ENCODE measurements around the gene TSKU. TPM values are rescaled to one million over a fixed set of nuclear protein-coding genes. Genes with fewer than 3 reads are reported as not detected.

The TSKU gene
- total RNA-seq, 2 experiments from 2014 or later = 0.35 to 0.38 TPM

DNA sequence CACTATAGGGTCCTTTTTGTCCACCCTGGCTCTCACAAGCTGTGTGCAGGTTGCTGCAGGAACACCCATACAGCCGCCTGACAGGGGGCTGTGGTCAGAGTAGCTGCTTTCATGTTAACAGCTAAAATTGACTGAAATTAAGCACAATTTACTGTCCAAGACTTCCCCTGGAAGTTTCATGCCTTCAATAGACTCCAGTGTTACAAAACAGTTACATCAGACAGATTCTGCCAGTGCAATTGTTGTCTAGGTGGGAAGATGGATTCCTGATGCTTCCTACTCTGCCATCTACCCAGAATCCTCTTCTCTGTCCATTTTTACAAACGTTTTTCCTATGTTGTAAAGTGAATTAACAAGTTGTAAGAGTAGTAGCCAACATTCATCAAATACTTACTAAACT is 5.3 kb upstream of the TSKU start:
- CTCF ChIA-PET = no interaction called here
- intact Hi-C loops (cut with micrococcal nuclease) = no loop called here
- no peak overlapping the region for H3K27ac Mint-ChIP-seq

DNA sequence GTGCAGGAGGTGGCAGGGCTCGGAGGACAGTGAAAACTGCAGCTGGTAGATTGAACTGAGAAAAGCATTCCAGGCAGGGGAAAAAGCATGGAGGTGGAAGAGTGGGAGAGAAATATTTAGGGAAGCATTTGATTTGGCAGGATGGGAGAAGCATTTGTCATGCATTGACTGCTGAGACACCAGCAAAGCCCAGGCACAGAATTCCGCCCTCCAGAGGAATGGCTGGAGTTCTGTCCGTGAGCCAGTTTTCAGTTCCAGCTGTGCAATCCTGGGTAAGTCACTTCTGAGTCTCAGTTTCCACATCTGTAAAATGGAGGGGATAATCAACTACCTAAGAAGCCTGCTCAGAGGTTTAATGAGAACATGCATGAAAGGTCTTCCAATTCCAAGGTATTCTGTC is 4.3 kb upstream of the TSKU start:
- Mint-ChIP-seq H3K4me3 (no peak overlapping the region), H3K36me3 (ENCODE audit: low read depth) (peaks cover 6% of the 10 kb centered on the region), H3K9me3 (peaks cover 17% of the 10 kb centered on the region), H3K27ac (no peak overlapping the region), H3K4me1 (ENCODE audit: low read depth) (peaks cover 5% of the 10 kb centered on the region), H3K27me3 (ENCODE audit: low read depth) (peaks cover 19% of the 10 kb centered on the region)
- CTCF ChIA-PET = no interaction called here
- DNase-seq = no peak
- intact Hi-C loops (cut with micrococcal nuclease) = no loop called here

More for the DNA sequence above, 5.3 kb upstream of the TSKU start:
- Mint-ChIP-seq H3K36me3 (ENCODE audit: low read depth) (peaks cover 6% of the 10 kb centered on the region), H3K9me3 (peaks cover 17% of the 10 kb centered on the region), H3K4me1 (ENCODE audit: low read depth) (peaks cover 5% of the 10 kb centered on the region), H3K4me3 (no peak overlapping the region), H3K27me3 (ENCODE audit: low read depth) (peaks cover 18% of the 10 kb centered on the region)
- DNase-seq = no peak

DNA sequence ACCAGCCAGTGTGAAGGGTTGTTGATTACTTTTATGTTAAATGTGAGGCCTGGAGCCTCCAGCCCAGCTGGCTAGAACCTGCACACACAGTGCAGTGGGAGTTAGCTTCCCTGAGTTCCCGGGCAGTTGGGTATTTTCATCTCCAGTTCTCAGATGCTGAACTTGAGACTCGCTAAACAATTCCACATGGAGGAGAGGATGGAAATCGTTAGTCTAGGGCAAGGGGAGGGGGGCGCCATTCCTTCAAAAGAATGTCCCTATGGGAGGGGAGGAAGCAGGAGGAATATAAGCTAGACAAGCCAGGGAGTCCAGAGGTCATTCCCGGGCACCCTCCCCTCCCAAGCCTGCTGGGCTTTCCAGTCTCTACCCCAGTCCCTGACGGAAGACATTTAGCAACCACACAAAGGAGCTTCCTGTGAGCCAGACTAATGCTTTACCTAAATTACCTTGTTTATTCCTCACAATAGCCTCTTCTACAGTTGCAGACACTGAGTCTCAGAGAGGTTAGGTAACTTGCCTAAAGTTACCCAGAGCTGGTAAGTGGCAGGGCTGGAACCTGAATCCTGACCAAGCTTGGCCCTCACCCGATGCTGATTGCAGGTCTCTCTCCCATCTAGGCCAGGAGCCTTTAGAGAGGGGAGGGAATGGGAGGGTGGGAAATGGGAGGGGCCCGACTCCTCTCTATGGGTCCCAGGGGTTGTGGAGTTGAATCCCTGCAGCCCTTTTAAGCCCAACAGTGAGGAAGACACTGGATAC is 1.9 kb upstream of the TSKU start:
- Mint-ChIP-seq H3K36me3 (ENCODE audit: low read depth) (peaks cover 6% of the 10 kb centered on the region), H3K4me1 (ENCODE audit: low read depth) (peaks cover 8% of the 10 kb centered on the region), H3K27ac (no peak overlapping the region), H3K9me3 (peaks cover 16% of the 10 kb centered on the region), H3K4me3 (no peak overlapping the region), H3K27me3 (ENCODE audit: low read depth) (peaks cover 32% of the 10 kb centered on the region)
- no peak for DNase-seq
- intact Hi-C loops (cut with micrococcal nuclease) = loop anchor here (5.0 kb wide), 1 partner anchor 59 kb away; no protein-coding TSS in a partner anchor
- CTCF ChIA-PET = interaction anchor here (0.9 to 1.2 kb wide), 2 partner anchors 26 to 47 kb away, joined by 3 to 4 read pairs; no protein-coding TSS in a partner anchor

DNA sequence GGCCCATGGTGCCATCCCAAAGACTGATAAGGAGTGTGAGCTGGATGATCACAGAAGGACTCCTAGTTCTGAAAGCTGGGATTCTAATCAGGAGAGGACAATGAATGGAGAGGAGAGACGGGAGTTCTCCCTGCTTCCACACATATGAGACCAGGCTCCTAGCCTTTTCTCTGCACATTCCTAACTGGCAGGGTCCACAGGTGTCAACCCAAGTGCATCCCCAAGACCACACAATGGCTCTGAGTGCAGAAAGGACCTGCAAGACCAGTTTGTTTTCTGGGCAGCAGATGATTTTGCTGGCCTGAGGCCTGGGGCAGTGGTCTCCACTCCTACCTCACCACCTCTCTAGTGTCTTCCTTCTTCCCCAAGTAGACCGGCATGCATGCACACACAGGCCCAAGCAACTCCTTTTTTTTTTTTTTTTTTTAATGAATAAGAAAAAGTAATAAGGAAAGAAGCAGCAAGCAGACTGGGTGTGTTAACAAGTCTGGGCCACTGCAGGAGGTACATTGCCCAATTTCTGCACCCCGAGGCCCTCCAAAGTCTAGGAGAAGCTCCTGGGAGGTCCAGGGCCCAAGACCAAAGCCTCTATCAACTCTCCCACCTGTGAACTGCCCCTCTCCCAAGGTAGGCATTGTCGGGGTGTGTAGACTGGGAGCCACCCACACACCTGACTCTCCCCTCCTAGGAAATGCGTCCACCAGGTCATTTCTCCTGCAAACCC is 1.2 kb upstream of the TSKU start:
- peaks cover 8% of the 10 kb centered on the region for H3K4me1 Mint-ChIP-seq (ENCODE audit: low read depth)
- H3K9me3 Mint-ChIP-seq = peaks cover 9% of the 10 kb centered on the region
- intact Hi-C loops (cut with micrococcal nuclease) = loop anchor here (5.0 kb wide), 1 partner anchor 60 kb away; no protein-coding TSS in a partner anchor
- CTCF ChIA-PET = interaction anchor here (0.6 to 1.2 kb wide), 3 partner anchors 17 to 48 kb away, joined by 3 to 4 read pairs (median 3); no protein-coding TSS in a partner anchor
- H3K4me3 Mint-ChIP-seq = no peak overlapping the region
- H3K36me3 Mint-ChIP-seq (ENCODE audit: low read depth) = peaks cover 3% of the 10 kb centered on the region
- no peak for DNase-seq
- H3K27me3 Mint-ChIP-seq (ENCODE audit: low read depth) = peaks cover 32% of the 10 kb centered on the region
- no peak overlapping the region for H3K27ac Mint-ChIP-seq

DNA sequence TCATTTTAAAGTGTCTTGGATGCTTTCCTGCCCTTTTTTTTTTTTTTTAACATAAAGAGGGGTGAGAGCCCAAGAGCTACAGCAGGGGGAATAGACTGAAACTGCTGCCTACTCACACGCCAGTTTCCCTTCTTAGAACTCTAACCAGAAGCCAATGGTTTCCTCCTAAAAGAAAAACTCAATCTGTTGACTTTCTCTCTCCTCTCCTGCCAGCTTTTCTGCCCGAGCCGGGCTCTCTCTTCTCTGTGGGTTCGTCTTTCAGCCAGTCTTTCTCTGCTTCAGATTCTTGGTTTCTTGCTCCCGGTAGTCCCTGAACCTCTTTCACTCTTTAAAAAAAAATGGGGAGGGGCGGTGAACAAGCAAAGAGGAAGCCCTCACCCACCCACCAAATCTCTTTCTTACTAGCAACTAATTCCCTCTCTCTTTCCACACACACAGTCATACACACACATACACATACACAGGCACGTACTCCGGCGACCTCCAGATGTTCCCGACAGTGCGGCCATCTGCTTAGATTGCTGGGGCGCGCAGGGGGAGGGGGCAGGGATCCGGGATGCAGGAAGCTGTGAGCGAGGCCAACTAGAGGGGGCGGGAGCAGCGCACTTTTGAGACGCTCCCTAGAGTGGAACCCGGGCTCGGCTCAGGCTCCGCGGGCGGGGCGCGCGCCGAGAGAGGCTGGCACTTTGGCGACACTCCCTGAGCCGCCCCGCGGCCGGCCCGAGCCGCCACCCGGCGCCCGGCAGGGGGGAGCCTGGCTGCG is 444 bp upstream of the TSKU start:
- Mint-ChIP-seq H3K9me3 (peaks cover 3% of the 10 kb centered on the region), H3K27ac (peak overlapping the region; percentile 65), H3K4me1 (ENCODE audit: low read depth) (peaks cover 8% of the 10 kb centered on the region), H3K27me3 (ENCODE audit: low read depth) (peaks cover 32% of the 10 kb centered on the region), H3K36me3 (ENCODE audit: low read depth) (no peaks in the 10 kb centered on the region), H3K4me3 (peak overlapping the region; percentile 63)
- peak; percentile 67 for DNase-seq
- CTCF ChIA-PET = interaction anchor here (0.6 to 0.8 kb wide), 2 partner anchors 16 to 47 kb away, joined by 3 read pairs; no protein-coding TSS in a partner anchor
- intact Hi-C loops (cut with micrococcal nuclease) = loop anchor here (5.0 kb wide), 1 partner anchor 60 kb away; no protein-coding TSS in a partner anchor

DNA sequence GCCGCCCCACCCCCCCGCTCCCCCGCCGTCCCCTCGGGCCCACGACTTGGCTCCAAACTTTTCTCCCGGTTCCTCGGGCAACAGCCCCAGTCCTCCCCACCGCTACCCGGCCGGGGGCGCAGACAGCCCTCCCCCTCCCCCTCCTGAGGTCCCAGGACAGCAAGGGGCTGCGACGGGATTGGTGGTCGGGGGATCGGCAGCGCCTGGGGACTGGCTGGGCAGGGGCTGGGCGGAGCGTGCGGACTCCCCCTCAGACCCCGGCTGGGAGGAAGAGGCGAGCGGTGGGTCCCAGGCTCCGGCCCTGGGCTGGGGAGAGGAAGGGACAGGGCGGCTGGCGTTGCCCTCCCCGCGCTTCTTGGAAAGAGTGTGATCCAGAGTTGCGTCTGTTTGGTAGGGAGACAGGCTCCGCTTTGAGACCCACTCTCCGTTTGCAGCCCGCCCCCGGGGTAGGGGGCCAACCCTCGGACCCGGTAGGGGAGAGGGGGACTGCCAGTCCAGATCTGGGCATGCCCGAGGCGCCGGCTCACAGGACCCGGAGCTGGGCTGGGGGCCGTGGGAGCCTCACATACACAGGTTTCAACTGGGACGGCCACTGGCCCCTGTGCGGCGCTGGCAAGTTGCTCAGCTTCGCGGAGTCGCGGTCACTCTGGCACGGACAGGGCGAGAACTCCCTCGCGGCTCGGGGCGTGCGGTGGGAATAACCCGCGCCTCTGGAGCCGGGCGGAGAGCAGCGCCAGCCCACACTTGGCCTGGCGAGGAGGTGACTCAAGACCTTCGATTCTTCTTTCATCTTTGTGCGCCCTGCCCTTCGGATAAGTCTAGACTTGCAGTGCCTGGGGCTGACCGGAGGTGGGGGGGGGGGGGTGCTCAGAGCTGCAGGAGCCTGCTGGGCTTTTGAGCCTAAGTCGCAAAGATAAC is 999 bp downstream of the TSKU start:
- Mint-ChIP-seq H3K27ac (no peak overlapping the region), H3K27me3 (ENCODE audit: low read depth) (peaks cover 26% of the 10 kb centered on the region), H3K4me3 (no peak overlapping the region), H3K36me3 (ENCODE audit: low read depth) (no peaks in the 10 kb centered on the region), H3K4me1 (ENCODE audit: low read depth) (peaks cover 8% of the 10 kb centered on the region), H3K9me3 (no peaks in the 10 kb centered on the region)
- intact Hi-C loops (cut with micrococcal nuclease) = loop anchor here (5.0 kb wide), 1 partner anchor 62 kb away; no protein-coding TSS in a partner anchor
- CTCF ChIA-PET = no interaction called here
- DNase-seq = no peak

DNA sequence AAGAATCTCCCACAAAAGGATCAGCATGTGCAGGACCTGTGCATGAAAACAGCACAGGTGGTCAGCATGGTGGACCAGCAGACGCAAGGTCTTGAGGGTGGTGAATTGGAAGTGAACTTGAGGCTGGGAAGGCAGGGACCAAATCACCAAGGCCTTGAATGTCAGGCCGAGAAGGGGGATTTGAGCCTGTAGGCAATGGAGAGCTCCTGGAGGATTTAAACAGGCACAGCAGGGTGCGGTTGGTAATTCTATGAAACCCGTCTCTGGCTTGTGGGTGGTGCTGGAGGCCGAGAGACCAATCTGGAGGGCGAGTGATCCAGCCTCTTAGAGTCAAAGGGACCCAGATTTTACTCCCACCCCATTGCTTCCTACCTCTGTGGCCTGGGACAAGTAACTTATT is 2.4 kb downstream of the TSKU start:
- Mint-ChIP-seq H3K4me1 (ENCODE audit: low read depth) (peaks cover 8% of the 10 kb centered on the region), H3K9me3 (no peaks in the 10 kb centered on the region), H3K4me3 (no peak overlapping the region), H3K27ac (no peak overlapping the region), H3K36me3 (ENCODE audit: low read depth) (no peaks in the 10 kb centered on the region), H3K27me3 (ENCODE audit: low read depth) (peaks cover 21% of the 10 kb centered on the region)
- DNase-seq = no peak
- CTCF ChIA-PET = no interaction called here
- intact Hi-C loops (cut with micrococcal nuclease) = no loop called here

DNA sequence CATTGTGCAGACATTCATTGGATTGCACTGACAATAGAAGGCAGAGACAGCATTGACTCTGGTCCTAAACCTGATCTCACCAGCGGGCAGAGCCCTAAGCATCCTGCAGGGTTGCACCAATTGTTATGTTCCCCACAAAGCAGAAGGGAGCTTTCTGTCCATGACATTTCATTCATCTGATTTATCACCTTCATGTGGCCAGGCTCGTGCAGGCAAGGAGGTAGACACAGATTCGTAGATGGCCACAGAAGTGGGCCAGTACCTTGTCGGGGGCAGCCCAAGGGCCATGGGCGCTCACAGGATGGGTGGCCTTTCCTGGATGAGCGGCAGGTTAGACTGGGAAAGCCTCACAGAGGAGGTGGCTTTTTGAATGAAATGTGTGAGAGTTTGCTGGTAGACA is 2.9 kb downstream of the TSKU start:
- DNase-seq = no peak
- Mint-ChIP-seq H3K9me3 (no peaks in the 10 kb centered on the region), H3K27ac (no peak overlapping the region), H3K36me3 (ENCODE audit: low read depth) (no peaks in the 10 kb centered on the region), H3K4me1 (ENCODE audit: low read depth) (peaks cover 8% of the 10 kb centered on the region), H3K27me3 (ENCODE audit: low read depth) (peaks cover 18% of the 10 kb centered on the region), H3K4me3 (no peak overlapping the region)
- intact Hi-C loops (cut with micrococcal nuclease) = no loop called here
- CTCF ChIA-PET = no interaction called here

DNA sequence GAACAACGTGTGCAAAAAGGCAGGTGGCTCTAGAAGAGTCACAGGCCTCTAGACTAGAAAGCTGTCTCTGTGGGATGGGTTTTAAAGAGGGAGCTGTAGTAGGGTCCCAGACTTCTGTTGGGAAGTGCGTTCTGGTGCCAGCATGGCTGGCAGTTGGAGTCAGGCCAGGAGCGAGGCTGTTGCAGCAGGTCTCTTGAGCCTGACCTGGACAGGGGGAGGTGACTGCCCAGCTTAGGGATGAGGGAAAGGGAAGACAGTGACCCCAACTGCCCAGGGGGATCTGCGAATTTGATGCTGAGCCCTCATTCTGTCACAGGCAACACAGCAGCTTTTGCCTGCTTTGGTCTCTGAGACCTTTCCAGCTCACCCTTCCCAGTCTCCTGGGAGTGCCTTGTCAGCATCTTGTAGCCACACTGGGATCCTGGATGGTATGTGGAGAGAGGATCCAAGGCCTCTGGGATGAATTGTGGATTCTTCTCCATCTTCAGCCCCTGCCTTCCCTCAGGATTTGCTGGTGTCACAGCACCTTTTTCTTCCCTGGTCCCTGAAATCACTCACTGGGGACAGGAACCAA is 3.4 kb downstream of the TSKU start:
- CTCF ChIA-PET = no interaction called here
- no peaks in the 10 kb centered on the region for H3K36me3 Mint-ChIP-seq (ENCODE audit: low read depth)
- peaks cover 8% of the 10 kb centered on the region for H3K4me1 Mint-ChIP-seq (ENCODE audit: low read depth)
- intact Hi-C loops (cut with micrococcal nuclease) = no loop called here
- H3K27ac Mint-ChIP-seq = no peak overlapping the region
- no peak for DNase-seq
- H3K27me3 Mint-ChIP-seq (ENCODE audit: low read depth) = peaks cover 18% of the 10 kb centered on the region
- no peak overlapping the region for H3K4me3 Mint-ChIP-seq
- H3K9me3 Mint-ChIP-seq = no peaks in the 10 kb centered on the region

DNA sequence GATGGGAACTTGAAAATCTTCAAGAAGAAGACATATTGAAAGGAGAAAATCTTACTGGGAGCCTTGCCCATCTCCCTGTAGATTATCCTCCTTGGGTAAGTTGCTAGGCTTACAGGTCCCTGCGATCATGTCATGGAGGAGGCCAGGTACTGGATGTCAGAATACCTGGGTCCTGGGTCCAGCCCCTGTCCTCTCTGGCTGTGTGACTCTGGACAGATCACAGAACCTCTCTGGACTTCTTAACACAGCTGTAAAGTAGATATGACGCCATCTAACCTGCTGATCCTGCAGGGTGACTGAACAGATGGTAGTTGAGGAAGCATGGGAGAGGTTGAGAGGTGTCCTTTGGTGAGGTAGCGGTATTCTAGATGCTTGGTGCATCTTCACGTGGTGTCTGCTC is 4.1 kb downstream of the TSKU start:
- intact Hi-C loops (cut with micrococcal nuclease) = no loop called here
- Mint-ChIP-seq H3K27me3 (ENCODE audit: low read depth) (peaks cover 18% of the 10 kb centered on the region), H3K27ac (no peak overlapping the region), H3K4me1 (ENCODE audit: low read depth) (peaks cover 8% of the 10 kb centered on the region), H3K9me3 (no peaks in the 10 kb centered on the region), H3K36me3 (ENCODE audit: low read depth) (no peaks in the 10 kb centered on the region), H3K4me3 (no peak overlapping the region)
- DNase-seq = no peak
- CTCF ChIA-PET = interaction anchor here (0.7 to 1.5 kb wide), 3 partner anchors 11 to 131 kb away, joined by 3 to 6 read pairs (median 3); no protein-coding TSS in a partner anchor

DNA sequence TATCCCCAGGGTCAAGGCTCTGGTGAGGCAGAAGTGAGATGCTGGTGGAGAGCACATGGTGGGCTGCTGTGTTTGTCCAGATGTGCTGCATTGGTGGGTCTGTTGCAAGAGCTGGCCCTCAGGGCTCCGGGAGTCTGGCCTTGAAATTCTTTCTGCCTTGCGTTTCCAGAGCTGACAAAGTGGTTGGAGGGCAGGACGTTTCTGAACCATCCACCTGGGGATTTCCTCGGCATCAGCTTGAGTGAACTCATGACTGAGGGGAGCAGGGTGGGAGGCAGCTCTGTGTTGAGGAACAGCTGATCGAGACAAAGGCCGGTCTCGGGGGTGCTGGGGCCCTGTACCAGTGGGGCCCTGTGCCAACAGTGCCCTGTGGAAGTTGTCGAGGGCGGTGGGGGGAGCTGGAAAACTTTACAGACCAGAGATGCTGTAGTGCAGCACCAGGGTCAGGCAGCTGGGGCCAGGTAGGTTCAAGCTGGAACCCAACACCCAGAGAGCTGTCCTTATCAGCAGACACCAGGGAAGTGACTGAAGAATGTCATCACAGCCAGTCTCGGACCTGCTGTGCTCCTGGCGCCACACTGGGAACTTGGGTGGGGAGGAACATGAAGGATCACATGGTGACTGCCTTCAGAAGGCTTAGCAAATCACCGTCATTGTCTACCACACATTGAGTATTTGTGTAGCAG is 4.9 kb downstream of the TSKU start:
- peaks cover 13% of the 10 kb centered on the region for H3K27me3 Mint-ChIP-seq (ENCODE audit: low read depth)
- no peak overlapping the region for H3K27ac Mint-ChIP-seq
- no peaks in the 10 kb centered on the region for H3K36me3 Mint-ChIP-seq (ENCODE audit: low read depth)
- DNase-seq = no peak
- intact Hi-C loops (cut with micrococcal nuclease) = no loop called here
- H3K4me3 Mint-ChIP-seq = no peak overlapping the region
- H3K9me3 Mint-ChIP-seq = no peaks in the 10 kb centered on the region
- H3K4me1 Mint-ChIP-seq (ENCODE audit: low read depth) = peaks cover 3% of the 10 kb centered on the region
- CTCF ChIA-PET = interaction anchor here (0.5 to 1.5 kb wide), 4 partner anchors 10 to 131 kb away, joined by 3 to 6 read pairs (median 3); no protein-coding TSS in a partner anchor

Measured in activated naive CD4-positive, alpha-beta T cell treated with anti-CD3 and anti-CD28 coated beads for 36 hours (primary cell).